NB4 (cell line): ENCODE data around the gene PKNOX2.

Experiments
- MYC ChIP-seq: IDR thresholded peaks from 2 replicates; pipeline ENCODE4 v1.6.1; 2011; ENCODE audit warnings: low read depth, low read length
- POLR2A ChIP-seq: IDR thresholded peaks from 2 replicates; pipeline ENCODE4 v1.6.1; 2011; ENCODE audit warnings: mild to moderate bottlenecking; ENCODE audit not compliant: insufficient read length; ENCODE audit errors: extremely low read depth
- TF ChIP-seq, protein P1 (sequence below): IDR thresholded peaks from one replicate; pipeline ENCODE4 v1.5.1; 2012; ENCODE audit warnings: low read depth, low read length
- TF ChIP-seq, protein P2 (sequence below): IDR thresholded peaks from 2 replicates; pipeline ENCODE4 v1.6.1; 2011; ENCODE audit warnings: low read depth, low read length

GRCh38 chr11:125226031-125226430, 61.5 kb downstream of the PKNOX2 start:
- TF ChIP-seq, protein P1, sequence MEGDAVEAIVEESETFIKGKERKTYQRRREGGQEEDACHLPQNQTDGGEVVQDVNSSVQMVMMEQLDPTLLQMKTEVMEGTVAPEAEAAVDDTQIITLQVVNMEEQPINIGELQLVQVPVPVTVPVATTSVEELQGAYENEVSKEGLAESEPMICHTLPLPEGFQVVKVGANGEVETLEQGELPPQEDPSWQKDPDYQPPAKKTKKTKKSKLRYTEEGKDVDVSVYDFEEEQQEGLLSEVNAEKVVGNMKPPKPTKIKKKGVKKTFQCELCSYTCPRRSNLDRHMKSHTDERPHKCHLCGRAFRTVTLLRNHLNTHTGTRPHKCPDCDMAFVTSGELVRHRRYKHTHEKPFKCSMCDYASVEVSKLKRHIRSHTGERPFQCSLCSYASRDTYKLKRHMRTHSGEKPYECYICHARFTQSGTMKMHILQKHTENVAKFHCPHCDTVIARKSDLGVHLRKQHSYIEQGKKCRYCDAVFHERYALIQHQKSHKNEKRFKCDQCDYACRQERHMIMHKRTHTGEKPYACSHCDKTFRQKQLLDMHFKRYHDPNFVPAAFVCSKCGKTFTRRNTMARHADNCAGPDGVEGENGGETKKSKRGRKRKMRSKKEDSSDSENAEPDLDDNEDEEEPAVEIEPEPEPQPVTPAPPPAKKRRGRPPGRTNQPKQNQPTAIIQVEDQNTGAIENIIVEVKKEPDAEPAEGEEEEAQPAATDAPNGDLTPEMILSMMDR: no peak
- TF ChIP-seq POLR2A (no peak), MYC (no peak)
- TF ChIP-seq, protein P2, sequence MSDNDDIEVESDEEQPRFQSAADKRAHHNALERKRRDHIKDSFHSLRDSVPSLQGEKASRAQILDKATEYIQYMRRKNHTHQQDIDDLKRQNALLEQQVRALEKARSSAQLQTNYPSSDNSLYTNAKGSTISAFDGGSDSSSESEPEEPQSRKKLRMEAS: no peak
